AG09319 (cell line): ENCODE data around the gene ST7L.
A peak's percentile ranks its signal among the peaks of the same experiment; 100 is the strongest.

ENCODE experiments used
- DNase-seq: peaks from one replicate; pipeline ENCODE4 v3.0.0-alpha.2; 2010; ENCODE audit warnings: low read depth; ENCODE audit errors: extremely low read depth
- TF ChIP-seq, protein P1 (sequence below): IDR thresholded peaks from 2 replicates; pipeline ENCODE4 v1.5.1; 2011; ENCODE audit warnings: low read depth, mild to moderate bottlenecking, inconsistent platforms, low read length, moderate library complexity

ST7L gene

GRCh38 chr1:112589766-112590165 is 29.2 kb downstream of the ST7L start:
- no peak for DNase-seq
- TF ChIP-seq, protein P1, sequence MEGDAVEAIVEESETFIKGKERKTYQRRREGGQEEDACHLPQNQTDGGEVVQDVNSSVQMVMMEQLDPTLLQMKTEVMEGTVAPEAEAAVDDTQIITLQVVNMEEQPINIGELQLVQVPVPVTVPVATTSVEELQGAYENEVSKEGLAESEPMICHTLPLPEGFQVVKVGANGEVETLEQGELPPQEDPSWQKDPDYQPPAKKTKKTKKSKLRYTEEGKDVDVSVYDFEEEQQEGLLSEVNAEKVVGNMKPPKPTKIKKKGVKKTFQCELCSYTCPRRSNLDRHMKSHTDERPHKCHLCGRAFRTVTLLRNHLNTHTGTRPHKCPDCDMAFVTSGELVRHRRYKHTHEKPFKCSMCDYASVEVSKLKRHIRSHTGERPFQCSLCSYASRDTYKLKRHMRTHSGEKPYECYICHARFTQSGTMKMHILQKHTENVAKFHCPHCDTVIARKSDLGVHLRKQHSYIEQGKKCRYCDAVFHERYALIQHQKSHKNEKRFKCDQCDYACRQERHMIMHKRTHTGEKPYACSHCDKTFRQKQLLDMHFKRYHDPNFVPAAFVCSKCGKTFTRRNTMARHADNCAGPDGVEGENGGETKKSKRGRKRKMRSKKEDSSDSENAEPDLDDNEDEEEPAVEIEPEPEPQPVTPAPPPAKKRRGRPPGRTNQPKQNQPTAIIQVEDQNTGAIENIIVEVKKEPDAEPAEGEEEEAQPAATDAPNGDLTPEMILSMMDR = no peak

GRCh38 chr1:112583366-112583765 is 35.6 kb downstream of the ST7L start:
- TF ChIP-seq, protein P1 = no peak
- DNase-seq = no peak

- TF ChIP-seq, protein P1 = no peak
Observed at GRCh38 chr1:112581586-112582192, 37.3 kb downstream of the ST7L start.

GRCh38 chr1:112579801-112580510 is 39.0 kb downstream of the ST7L start:
- TF ChIP-seq, protein P1 = no peak
- DNase-seq = peak; percentile 18

More at GRCh38 chr1:112581586-112582192, 37.3 kb downstream of the ST7L start:
- no peak for DNase-seq

DNA sequence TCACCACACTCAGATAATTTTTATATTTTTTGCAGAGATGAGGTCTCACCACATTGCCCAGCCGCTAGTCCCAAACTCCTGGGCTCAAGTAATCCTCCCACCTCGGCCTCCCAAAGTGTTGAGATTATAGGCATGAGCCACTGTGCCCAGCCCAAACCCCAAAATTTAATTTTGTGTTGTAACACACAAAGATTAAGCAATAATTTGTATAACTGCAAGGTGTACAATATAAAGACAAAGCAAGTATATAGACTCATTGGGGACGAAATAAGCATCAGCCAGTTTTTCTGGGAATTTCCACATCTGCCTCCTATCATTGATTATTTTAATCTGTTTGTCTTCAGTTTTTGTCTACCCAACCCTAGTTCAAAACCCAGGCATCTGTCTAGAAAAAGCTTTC is 42.7 kb downstream of the ST7L start:
- DNase-seq = no peak
- TF ChIP-seq, protein P1 = no peak

DNA sequence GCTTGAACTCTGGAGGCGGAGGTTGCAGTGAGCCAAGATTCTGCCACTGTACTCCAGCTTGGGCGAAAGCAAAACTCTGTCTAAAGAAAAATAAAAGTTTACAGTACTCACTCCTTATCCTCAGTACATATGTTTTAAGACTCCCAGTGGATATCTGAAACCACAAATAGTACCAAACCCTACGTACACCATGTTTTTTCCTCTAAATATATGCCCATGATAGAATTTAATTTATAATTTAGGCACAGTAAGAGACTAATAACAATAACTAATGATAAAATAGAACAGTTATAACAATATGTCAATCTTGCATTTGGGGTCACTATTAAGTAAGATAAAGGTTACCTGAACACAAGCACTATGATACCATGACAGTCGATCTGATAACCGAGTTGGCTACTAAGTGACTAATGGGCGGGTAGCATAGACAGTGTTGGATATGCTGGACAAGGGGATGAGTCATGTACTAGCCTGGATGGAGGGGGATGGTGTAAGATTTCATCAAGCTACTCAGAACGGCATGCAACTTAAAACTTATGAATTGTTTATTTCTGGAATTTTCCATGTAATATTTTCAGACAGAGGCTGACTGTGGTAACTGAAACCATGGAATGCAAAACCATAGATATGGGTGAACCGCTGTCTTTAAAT is 43.7 kb downstream of the ST7L start:
- peak; percentile 58 for DNase-seq

More for the DNA sequence above, 43.7 kb downstream of the ST7L start:
- TF ChIP-seq, protein P1 = no peak
